CD4-positive, CD25-positive, alpha-beta regulatory T cell (primary cell): ENCODE measurements around the gene TGFBRAP1. TPM values are rescaled to one million over a fixed set of nuclear protein-coding genes. Genes with fewer than 3 reads are reported as not detected.
"Not testable (repeated sequence)": the region's sequence is repeated elsewhere in the genome, so short reads cannot be mapped to it uniquely, and the experiment has no call there.

Source experiments
- ATAC-seq, 2 donors: fragments of 150-1000 bp; cut with Tn5 transposase; one replicate each; pipeline ENCODE4 v1.10.0; 2021; ENCODE audit warnings: low read depth in 2 of 2, moderate number of reproducible peaks in 2 of 2, moderate library complexity in 1 of 2
- DNase-seq, 3 donors: peaks; one replicate each; pipeline versions ENCODE4 v3.0.0 to v3.0.0-alpha.2; 2012 to 2022; ENCODE audit warnings: mixed read lengths in 1 of 3
- H3K27ac ChIP-seq: one replicate; pipeline ENCODE4 v1.7.0; 2013; ENCODE audit warnings: mild to moderate bottlenecking, low read length; ENCODE audit not compliant: insufficient read depth, poor library complexity, severe bottlenecking
- H3K27me3 ChIP-seq: one replicate; pipeline ENCODE4 v1.7.0; 2013; ENCODE audit warnings: low read length; ENCODE audit not compliant: control insufficient read depth, insufficient read depth
- H3K36me3 ChIP-seq: one replicate; pipeline ENCODE4 v1.7.0; 2013; ENCODE audit warnings: mild to moderate bottlenecking, low read length, moderate library complexity; ENCODE audit not compliant: control insufficient read depth, insufficient read depth
- H3K4me1 ChIP-seq: 2 replicates; pipeline ENCODE4 v1.7.0; 2013; ENCODE audit warnings: mild to moderate bottlenecking, low read length; ENCODE audit not compliant: insufficient read depth, control insufficient read depth, poor library complexity, severe bottlenecking
- H3K4me3 ChIP-seq: one replicate; pipeline ENCODE4 v1.7.0; 2013; ENCODE audit warnings: low read depth, mild to moderate bottlenecking, low read length, moderate library complexity
- H3K9me3 ChIP-seq, 2 experiments: 1 replicate in 1 of 2; 2 replicates in 1 of 2; pipeline ENCODE4 v1.7.0; 2013; ENCODE audit warnings: low read length in 2 of 2, mild to moderate bottlenecking in 1 of 2, moderate library complexity in 1 of 2; ENCODE audit not compliant: control insufficient read depth in 2 of 2
- H3K27ac Mint-ChIP-seq, 3 donors: one replicate each; pipeline ENCODE4 v1.8.0; 2020 to 2022; ENCODE audit warnings: mild to moderate bottlenecking in 3 of 3, mixed read lengths in 3 of 3, moderate library complexity in 2 of 3
- H3K27me3 Mint-ChIP-seq: one replicate; pipeline ENCODE4 v1.8.0; 2022; ENCODE audit warnings: mild to moderate bottlenecking, mixed read lengths
- H3K36me3 Mint-ChIP-seq: one replicate; pipeline ENCODE4 v1.8.0; 2020; ENCODE audit warnings: mixed read lengths
- H3K4me1 Mint-ChIP-seq, 4 donors: one replicate each; pipeline ENCODE4 v1.8.0; 2020 to 2022; ENCODE audit warnings: mixed read lengths in 4 of 4, mild to moderate bottlenecking in 1 of 4
- H3K4me3 Mint-ChIP-seq, 4 donors: one replicate each; pipeline ENCODE4 v1.8.0; 2020 to 2022; ENCODE audit warnings: mild to moderate bottlenecking in 4 of 4, mixed read lengths in 4 of 4, moderate library complexity in 3 of 4
- H3K9me3 Mint-ChIP-seq, 7 donors: one replicate each; pipeline ENCODE4 v1.8.0; 2020 to 2022; ENCODE audit warnings: mixed read lengths in 7 of 7, mild to moderate bottlenecking in 3 of 7, moderate library complexity in 2 of 7
- polyA plus RNA-seq, 4 donors: library from polyadenylated mRNA; unstranded; fragments of 300-500 nt; fragmentation: Illumina TruSeq; gene quantifications; one replicate each; pipeline ENCODE4 v1.2.3, GENCODE V29; 2021
- total RNA-seq: library from RNA; stranded (reverse); gene quantifications from one replicate; pipeline ENCODE4 v1.2.3, GENCODE V29; 2022

TGFBRAP1 gene
- total and polyA plus RNA-seq, 5 donors from 2014 or later, result 13.9 to 21.0 (median 18.7) TPM

DNA sequence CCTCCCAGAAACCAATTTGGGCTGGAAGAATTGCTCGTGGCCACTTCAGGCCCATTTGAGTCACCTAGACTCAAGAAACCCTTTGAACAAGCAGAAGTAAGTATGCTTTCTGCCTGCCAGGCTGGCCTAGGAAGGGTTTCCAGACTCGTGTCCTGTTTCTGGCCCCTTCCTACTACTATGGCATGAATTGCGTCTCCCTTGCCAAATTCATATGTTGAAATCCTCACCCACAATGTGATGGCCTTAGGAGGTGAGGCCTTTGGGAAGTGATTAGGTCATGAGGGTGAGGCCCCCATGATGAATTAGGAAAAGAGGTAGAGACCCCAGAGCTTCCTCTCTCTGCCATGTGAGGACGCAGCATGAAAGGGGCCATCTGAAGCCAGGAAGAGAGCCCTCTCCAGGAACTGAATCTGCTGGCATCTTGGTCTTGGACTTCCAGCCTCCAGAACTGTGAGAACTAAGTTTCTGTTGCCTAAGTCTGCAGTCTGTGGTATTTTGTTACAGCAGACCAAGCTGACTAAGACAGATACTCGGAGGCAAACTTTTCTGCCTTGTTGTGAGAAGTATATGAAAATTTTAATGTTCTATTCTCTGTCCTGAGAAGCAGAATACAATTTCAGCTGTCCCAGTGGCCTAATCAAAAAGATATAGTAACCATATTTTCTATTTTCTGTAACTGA lies 74.9 kb downstream of the TGFBRAP1 start:
- no peak overlapping the region for H3K27ac ChIP-seq
- Mint-ChIP-seq H3K36me3 (no peaks in the 10 kb centered on the region), H3K9me3 (peaks cover 0 to 1% (median 0%) of the 10 kb centered on the region in 7 donors), H3K4me1 (no peaks in the 10 kb centered on the region), H3K4me3 (no peak overlapping the region), H3K27me3 (peaks cover 4% of the 10 kb centered on the region), H3K27ac (no peak overlapping the region)
- H3K4me3 ChIP-seq, result no peak overlapping the region
- ATAC-seq (no peak), DNase-seq (no peak)
- no peaks in the 10 kb centered on the region for H3K4me1 ChIP-seq
- H3K9me3 ChIP-seq, result no peaks in the 10 kb centered on the region
- H3K27me3 ChIP-seq, result no peaks in the 10 kb centered on the region
- H3K36me3 ChIP-seq, result no peaks in the 10 kb centered on the region

DNA sequence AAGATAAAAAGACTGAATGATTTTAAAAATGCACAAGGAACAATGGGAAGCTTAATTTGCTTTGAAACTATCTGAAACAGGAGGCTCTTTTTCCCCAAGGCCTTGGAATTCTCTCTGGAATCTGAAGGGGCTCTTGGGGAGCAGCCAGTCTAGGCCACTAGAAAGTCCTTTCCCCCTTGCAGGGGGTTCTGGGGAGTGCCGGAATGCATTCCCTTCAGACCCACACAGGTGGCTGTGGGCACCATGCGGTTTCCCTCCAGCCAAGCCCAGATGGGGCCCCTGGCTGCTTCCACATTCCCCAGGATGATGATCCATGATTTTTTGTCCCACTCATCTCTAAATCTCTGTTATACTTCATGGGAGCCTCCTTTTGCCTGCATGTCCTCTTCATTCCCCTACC lies 77.3 kb downstream of the TGFBRAP1 start:
- Mint-ChIP-seq H3K27ac (no peak overlapping the region), H3K36me3 (no peaks in the 10 kb centered on the region), H3K4me1 (no peaks in the 10 kb centered on the region), H3K4me3 (no peak overlapping the region), H3K9me3 (peaks cover 0 to 1% (median 0%) of the 10 kb centered on the region in 7 donors), H3K27me3 (peaks cover 4% of the 10 kb centered on the region)
- Histone ChIP-seq H3K9me3 (no peaks in the 10 kb centered on the region), H3K27me3 (no peaks in the 10 kb centered on the region), H3K36me3 (no peaks in the 10 kb centered on the region), H3K27ac (no peak overlapping the region), H3K4me1 (no peaks in the 10 kb centered on the region), H3K4me3 (no peak overlapping the region)
- DNase-seq (no peak), ATAC-seq (no peak)

- H3K36me3 ChIP-seq, H3K27me3 ChIP-seq, H3K9me3 Mint-ChIP-seq, H3K27ac ChIP-seq, ATAC-seq, DNase-seq, H3K4me3 ChIP-seq, H3K27me3 Mint-ChIP-seq, H3K36me3 Mint-ChIP-seq, H3K4me3 Mint-ChIP-seq, H3K4me1 ChIP-seq, H3K4me1 Mint-ChIP-seq, H3K9me3 ChIP-seq, H3K27ac Mint-ChIP-seq: not testable (repeated sequence)
These were observed 78.4 kb downstream of the TGFBRAP1 start for GRCh38 chr2:105251016-105251648.

GRCh38 chr2:105249891-105250290 lies 79.6 kb downstream of the TGFBRAP1 start:
- Mint-ChIP-seq H3K4me1 (no peaks in the 10 kb centered on the region), H3K9me3 (peaks cover 0 to 1% (median 0%) of the 10 kb centered on the region in 7 donors), H3K36me3 (no peaks in the 10 kb centered on the region), H3K27ac (no peak overlapping the region), H3K4me3 (no peak overlapping the region), H3K27me3 (peaks cover 4% of the 10 kb centered on the region)
- no peaks in the 10 kb centered on the region for H3K4me1 ChIP-seq
- no peaks in the 10 kb centered on the region for H3K36me3 ChIP-seq
- H3K9me3 ChIP-seq, result no peaks in the 10 kb centered on the region
- no peak for ATAC-seq
- no peak for DNase-seq
- no peak overlapping the region for H3K27ac ChIP-seq
- no peaks in the 10 kb centered on the region for H3K27me3 ChIP-seq
- H3K4me3 ChIP-seq, result no peak overlapping the region

- Histone ChIP-seq H3K36me3 (no peaks in the 10 kb centered on the region), H3K4me3 (no peak overlapping the region), H3K27ac (no peak overlapping the region), H3K27me3 (no peaks in the 10 kb centered on the region), H3K9me3 (no peaks in the 10 kb centered on the region), H3K4me1 (no peaks in the 10 kb centered on the region)
- Mint-ChIP-seq H3K36me3 (no peaks in the 10 kb centered on the region), H3K9me3 (peaks cover 0 to 1% (median 0%) of the 10 kb centered on the region in 7 donors), H3K4me1 (no peaks in the 10 kb centered on the region), H3K4me3 (no peak overlapping the region), H3K27ac (no peak overlapping the region), H3K27me3 (peaks cover 4% of the 10 kb centered on the region)
- DNase-seq (no peak), ATAC-seq (no peak)
These were observed 80.4 kb downstream of the TGFBRAP1 start for GRCh38 chr2:105249181-105249580.

DNA sequence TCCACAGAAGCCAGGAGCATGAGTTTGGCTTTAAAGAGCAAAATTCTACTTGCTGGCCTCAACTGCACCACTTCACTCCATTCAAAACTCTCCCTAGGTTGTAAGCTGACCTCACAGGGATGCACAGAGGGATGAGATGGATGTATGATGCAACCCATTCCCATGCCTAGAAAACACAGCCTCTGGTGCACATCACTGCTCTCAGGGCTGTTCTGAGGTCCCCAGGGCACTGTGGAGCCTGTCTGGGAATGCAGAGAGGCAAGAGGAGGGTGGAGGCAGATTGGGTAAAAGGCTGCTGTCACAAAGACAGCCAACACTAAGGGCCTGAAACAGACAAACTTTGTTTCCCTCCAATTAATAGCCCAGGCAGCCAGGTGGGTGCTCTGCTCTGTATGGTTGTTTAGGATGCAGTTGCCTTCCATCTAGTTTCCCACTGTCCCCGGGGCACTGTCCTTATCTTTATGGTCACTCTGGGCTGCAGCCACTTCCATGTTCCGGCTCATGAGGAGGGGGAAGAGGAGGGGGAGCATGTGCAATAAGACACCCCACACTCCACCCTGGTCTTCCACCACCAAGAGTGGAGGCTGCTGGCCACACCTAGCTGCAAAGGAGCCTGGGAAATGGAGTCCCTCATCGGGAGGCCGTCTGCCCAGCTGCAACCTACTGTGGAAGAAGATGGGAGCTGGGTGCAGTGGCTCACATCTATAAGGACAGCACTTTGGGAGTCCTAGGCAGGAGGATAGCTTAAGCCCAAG lies 81.0 kb downstream of the TGFBRAP1 start:
- no peak overlapping the region for H3K27ac ChIP-seq
- H3K36me3 ChIP-seq, result no peaks in the 10 kb centered on the region
- H3K9me3 Mint-ChIP-seq, result peaks cover 0 to 1% (median 0%) of the 10 kb centered on the region in 7 donors
- H3K4me3 ChIP-seq, result no peak overlapping the region
- H3K27ac Mint-ChIP-seq, result no peak overlapping the region
- no peaks in the 10 kb centered on the region for H3K4me1 ChIP-seq
- no peaks in the 10 kb centered on the region for H3K4me1 Mint-ChIP-seq
- peaks cover 4% of the 10 kb centered on the region for H3K27me3 Mint-ChIP-seq
- H3K9me3 ChIP-seq, result no peaks in the 10 kb centered on the region
- ATAC-seq (no peak), DNase-seq (no peak)
- no peaks in the 10 kb centered on the region for H3K36me3 Mint-ChIP-seq
- H3K27me3 ChIP-seq, result no peaks in the 10 kb centered on the region
- H3K4me3 Mint-ChIP-seq, result no peak overlapping the region

DNA sequence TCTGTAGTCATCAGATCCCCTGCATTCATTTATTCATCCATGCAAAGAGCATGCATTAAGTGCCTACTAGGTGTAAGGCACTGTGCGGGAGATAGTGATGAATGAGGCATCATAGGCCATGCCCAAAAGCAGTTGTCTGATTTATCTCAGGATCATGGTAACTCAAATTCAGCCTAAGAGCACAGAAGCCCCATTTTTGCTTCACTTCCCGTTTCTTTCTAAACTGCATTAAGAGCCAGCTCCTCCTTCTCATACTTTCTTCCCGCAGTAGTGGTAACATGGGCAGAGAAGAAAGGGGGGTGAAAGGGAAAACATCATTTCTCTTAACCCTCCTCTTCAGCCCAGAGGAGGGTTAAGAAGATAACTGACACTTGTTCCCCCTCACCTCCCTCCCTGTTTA lies 85.1 kb downstream of the TGFBRAP1 start:
- DNase-seq, result no peak

More for the DNA sequence above, 85.1 kb downstream of the TGFBRAP1 start:
- no peak for ATAC-seq
- H3K27ac ChIP-seq, result no peak overlapping the region
- no peaks in the 10 kb centered on the region for H3K9me3 ChIP-seq
- H3K4me1 ChIP-seq, result no peaks in the 10 kb centered on the region
- Mint-ChIP-seq H3K4me3 (no peak overlapping the region), H3K27ac (no peak overlapping the region), H3K36me3 (no peaks in the 10 kb centered on the region), H3K9me3 (peaks cover 0 to 2% (median 0%) of the 10 kb centered on the region in 7 donors), H3K27me3 (peaks cover 4% of the 10 kb centered on the region), H3K4me1 (no peaks in the 10 kb centered on the region)
- no peak overlapping the region for H3K4me3 ChIP-seq
- H3K27me3 ChIP-seq, result no peaks in the 10 kb centered on the region
- no peaks in the 10 kb centered on the region for H3K36me3 ChIP-seq
